Keratinocyte (primary cell): ENCODE results near the gene TK1.

ENCODE experiments used
- EZH2 ChIP-seq: IDR thresholded peaks from one replicate; pipeline ENCODE4 v1.6.1; 2012; ENCODE audit warnings: inconsistent platforms, mild to moderate bottlenecking, low read length, moderate library complexity
- TF ChIP-seq, protein P1 (sequence below), 3 experiments: IDR thresholded peaks in 1 of 3; conservative IDR thresholded peaks in 1 of 3; optimal IDR thresholded peaks in 1 of 3; 2 replicates in 2 of 3; 3 replicates in 1 of 3; pipeline versions ENCODE3 to v1.5.1; 2011; ENCODE audit warnings: low read length in 3 of 3, mild to moderate bottlenecking in 3 of 3, moderate library complexity in 2 of 3, control low read depth in 1 of 3, inconsistent platforms in 1 of 3; ENCODE audit not compliant: insufficient read depth in 2 of 3; ENCODE audit errors: extremely low read depth in 1 of 3

DNA sequence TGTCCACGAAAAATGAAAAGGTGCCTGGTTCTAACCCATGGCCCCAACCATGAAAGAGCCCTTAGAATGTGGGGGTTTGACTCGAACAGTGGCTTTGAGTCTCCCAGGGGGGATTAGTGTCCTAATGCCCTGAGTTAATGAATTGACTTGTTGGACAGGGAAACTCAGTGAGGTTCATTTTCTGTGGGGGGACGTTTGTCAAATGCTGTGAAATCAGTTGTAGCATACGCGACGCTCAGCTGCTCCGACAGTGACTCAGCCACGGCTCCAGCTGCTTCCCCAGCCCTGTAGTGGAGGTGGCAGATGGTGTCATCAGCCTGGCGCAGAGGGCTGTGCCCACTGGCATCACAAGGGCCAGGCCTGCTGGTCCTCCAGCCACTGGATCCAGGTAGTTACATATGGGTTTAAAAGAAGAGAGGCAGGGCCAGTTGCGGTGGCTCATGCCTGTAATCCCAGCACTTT lies 40.6 kb upstream of the TK1 start:
- TF ChIP-seq EZH2: no peak
- TF ChIP-seq, protein P1, sequence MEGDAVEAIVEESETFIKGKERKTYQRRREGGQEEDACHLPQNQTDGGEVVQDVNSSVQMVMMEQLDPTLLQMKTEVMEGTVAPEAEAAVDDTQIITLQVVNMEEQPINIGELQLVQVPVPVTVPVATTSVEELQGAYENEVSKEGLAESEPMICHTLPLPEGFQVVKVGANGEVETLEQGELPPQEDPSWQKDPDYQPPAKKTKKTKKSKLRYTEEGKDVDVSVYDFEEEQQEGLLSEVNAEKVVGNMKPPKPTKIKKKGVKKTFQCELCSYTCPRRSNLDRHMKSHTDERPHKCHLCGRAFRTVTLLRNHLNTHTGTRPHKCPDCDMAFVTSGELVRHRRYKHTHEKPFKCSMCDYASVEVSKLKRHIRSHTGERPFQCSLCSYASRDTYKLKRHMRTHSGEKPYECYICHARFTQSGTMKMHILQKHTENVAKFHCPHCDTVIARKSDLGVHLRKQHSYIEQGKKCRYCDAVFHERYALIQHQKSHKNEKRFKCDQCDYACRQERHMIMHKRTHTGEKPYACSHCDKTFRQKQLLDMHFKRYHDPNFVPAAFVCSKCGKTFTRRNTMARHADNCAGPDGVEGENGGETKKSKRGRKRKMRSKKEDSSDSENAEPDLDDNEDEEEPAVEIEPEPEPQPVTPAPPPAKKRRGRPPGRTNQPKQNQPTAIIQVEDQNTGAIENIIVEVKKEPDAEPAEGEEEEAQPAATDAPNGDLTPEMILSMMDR (optimal IDR thresholded peaks at IDR 0.05 in 1 of 3, IDR thresholded peaks at IDR 0.05 in 1 of 3, conservative IDR thresholded peaks at IDR 0.05 in 1 of 3; ENCODE audit: extremely low read depth in 1 of 3, insufficient read depth in 2 of 3, low read length in 3 of 3): no peak
